Fibroblast of pulmonary artery (primary cell): Measurements from ENCODE around the gene KLHL33.
"Not testable (repeated sequence)": the region's sequence is repeated elsewhere in the genome, so short reads cannot be mapped to it uniquely, and the experiment has no call there.

Experiments
- DNase-seq: peaks from one replicate; pipeline ENCODE4 v3.0.0-alpha.2; 2010; ENCODE audit warnings: low read depth
- H3K4me3 ChIP-seq: replicated peaks from 2 replicates; pipeline ENCODE4 v1.5.1; 2011; ENCODE audit warnings: low read depth, mild to moderate bottlenecking, control low read depth, low read length, moderate library complexity
- TF ChIP-seq, protein P1 (sequence below): IDR thresholded peaks from 2 replicates; pipeline ENCODE4 v1.5.1; 2011; ENCODE audit warnings: mild to moderate bottlenecking, control low read depth, low read length, inconsistent platforms; ENCODE audit errors: missing control alignments

KLHL33 gene

GRCh38 chr14:20458031-20458789 is 22.2 kb upstream of the KLHL33 start:
- no peak for DNase-seq
- no peak overlapping the region for H3K4me3 ChIP-seq
- TF ChIP-seq, protein P1, sequence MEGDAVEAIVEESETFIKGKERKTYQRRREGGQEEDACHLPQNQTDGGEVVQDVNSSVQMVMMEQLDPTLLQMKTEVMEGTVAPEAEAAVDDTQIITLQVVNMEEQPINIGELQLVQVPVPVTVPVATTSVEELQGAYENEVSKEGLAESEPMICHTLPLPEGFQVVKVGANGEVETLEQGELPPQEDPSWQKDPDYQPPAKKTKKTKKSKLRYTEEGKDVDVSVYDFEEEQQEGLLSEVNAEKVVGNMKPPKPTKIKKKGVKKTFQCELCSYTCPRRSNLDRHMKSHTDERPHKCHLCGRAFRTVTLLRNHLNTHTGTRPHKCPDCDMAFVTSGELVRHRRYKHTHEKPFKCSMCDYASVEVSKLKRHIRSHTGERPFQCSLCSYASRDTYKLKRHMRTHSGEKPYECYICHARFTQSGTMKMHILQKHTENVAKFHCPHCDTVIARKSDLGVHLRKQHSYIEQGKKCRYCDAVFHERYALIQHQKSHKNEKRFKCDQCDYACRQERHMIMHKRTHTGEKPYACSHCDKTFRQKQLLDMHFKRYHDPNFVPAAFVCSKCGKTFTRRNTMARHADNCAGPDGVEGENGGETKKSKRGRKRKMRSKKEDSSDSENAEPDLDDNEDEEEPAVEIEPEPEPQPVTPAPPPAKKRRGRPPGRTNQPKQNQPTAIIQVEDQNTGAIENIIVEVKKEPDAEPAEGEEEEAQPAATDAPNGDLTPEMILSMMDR = no peak

- DNase-seq = no peak
- H3K4me3 ChIP-seq = no peak overlapping the region
- TF ChIP-seq, protein P1 = no peak
Measured at GRCh38 chr14:20456971-20457370, 21.0 kb upstream of the KLHL33 start.

GRCh38 chr14:20455355-20456300 is 19.7 kb upstream of the KLHL33 start:
- TF ChIP-seq, protein P1 = no peak
- H3K4me3 ChIP-seq = peak overlapping the region; percentile 92
- DNase-seq = peak; percentile 90

- TF ChIP-seq, protein P1 = no peak
- H3K4me3 ChIP-seq = peak within 1 kb of the TSS; percentile 92
- peak; percentile 100 for DNase-seq
Measured at GRCh38 chr14:20454516-20455354, 18.8 kb upstream of the KLHL33 start, which contains the start of the genes APEX1 and OSGEP. TSS of gene APEX1 (plus strand) at chr14:20455226. CDS start at chr14:20455646, 420 bp downstream. TSS of gene OSGEP (minus strand) at chr14:20454812. CDS start at chr14:20454683, 129 bp downstream.

- not testable (repeated sequence) for DNase-seq, H3K4me3 ChIP-seq
Measured at GRCh38 chr14:20452831-20453230, 16.9 kb upstream of the KLHL33 start.

- TF ChIP-seq, protein P1 = no peak
- DNase-seq = no peak
- H3K4me3 ChIP-seq = no peak overlapping the region
Measured at GRCh38 chr14:20446889-20447288, 10.9 kb upstream of the KLHL33 start.

GRCh38 chr14:20443650-20444049 is 7.7 kb upstream of the KLHL33 start:
- not testable (repeated sequence) for H3K4me3 ChIP-seq, DNase-seq
